DMS153 treated with DMSO at 0.1 percent for 48 hours (cell line): ENCODE measurements around the gene MX2.

Experiments used
- DNase-seq: peaks from one replicate; lab custom pipeline; 2025; ENCODE audit not compliant: unreplicated experiment; lab: John Stamatoyannopoulos, UW

MX2 gene

GRCh38 chr21:41378849-41379248 lies 17.0 kb downstream of the MX2 start:
- DNase-seq, result no peak

- no peak for DNase-seq
Observed at GRCh38 chr21:41379901-41380300, 18.1 kb downstream of the MX2 start.

DNA sequence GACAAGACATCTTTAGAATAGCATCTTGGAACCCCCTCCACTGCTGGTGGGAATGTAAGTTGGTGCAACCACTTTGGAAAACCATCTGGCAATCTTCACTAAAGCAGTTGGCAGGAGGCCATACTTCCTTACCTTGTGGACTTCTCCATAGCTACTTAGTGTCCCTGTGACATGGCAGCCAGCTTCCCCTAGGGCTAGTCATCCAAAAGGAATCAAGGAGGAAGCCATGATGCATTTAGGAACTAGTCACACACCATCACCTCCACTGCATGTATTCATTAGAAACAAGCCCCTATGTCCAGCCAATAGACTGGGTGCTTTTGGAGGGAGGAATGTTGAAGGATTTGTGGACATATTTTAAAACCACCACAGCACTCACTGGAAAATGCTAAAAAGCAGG lies 19.9 kb downstream of the MX2 start:
- no peak for DNase-seq

- DNase-seq, result no peak
Observed at GRCh38 chr21:41387042-41387819, 25.4 kb downstream of the MX2 start.

DNA sequence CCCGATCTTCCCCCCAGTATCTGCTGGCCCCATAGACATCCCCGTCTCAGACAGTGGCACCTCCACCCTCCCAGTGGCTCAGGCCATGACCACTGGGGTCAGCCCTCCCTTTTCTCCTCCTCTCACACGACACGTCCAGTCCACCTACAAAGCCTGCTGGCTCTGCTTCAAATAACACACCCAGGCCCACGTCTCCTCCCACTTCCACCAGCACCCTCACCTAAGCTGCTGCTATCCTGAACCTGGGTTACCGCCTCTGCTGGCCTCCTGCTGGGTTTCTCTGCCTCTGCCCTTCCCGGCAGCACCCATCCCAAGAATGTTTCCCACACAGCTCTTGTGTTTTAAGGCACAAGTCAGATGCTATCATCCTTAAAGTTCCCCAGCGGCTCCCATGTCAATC lies 26.0 kb downstream of the MX2 start:
- DNase-seq, result no peak

DNA sequence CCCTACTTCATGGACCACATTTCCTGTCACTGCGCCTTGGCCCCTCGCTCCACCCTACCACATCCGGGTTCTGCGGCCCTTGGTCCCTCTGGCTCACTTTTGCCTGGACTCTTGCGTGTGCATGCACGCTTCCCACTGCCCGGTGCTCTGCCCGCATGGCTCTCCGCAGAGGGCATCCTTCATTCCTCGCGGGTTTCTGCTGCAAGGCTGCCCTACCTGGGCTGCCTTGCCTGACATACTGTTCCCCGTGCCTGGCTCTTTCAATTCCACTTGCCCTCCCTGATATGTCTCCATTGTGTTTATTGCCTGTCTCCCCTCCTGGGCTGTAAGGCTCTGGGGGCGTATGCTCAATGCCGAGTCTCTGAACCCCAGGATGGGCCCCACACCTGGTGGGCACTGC lies 26.4 kb downstream of the MX2 start:
- DNase-seq, result no peak

DNA sequence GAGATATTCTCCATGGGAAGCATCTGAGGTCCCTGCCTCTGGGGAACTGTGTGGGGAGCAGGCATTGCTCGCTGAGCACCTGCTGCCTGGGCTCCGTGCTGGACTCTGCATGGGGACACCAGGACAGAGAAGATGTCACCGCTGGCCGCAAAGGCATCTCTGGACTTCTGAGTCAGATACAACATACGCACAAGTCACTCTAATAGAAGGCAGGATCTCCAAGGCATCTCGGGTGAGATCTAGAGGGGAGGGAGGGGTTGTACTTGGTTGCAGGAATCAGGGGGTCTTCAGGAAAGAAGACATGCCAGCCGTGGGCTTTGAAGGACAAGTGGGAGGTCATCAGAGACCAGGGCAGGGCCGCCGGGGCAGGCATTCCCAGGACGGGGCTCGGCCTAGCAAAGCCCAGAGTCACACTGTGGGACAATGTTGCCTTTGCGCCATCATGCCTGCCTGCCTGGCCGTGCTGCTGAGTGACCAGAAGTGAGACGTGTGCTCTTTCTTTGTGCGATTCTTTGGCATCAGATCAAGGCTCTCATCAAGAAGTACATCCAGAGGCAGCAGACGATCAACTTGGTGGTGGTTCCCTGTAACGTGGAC lies 28.3 kb downstream of the MX2 start:
- no peak for DNase-seq

- DNase-seq, result no peak
Observed at GRCh38 chr21:41393876-41394465, 32.1 kb downstream of the MX2 start.

GRCh38 chr21:41396558-41397075 lies 34.8 kb downstream of the MX2 start:
- no peak for DNase-seq

- no peak for DNase-seq
Observed at GRCh38 chr21:41397471-41397891, 35.7 kb downstream of the MX2 start.

- no peak for DNase-seq
Observed at GRCh38 chr21:41398251-41398650, 36.4 kb downstream of the MX2 start.

GRCh38 chr21:41398831-41399230 lies 37.0 kb downstream of the MX2 start:
- DNase-seq, result no peak

- DNase-seq, result no peak
Observed at GRCh38 chr21:41399246-41399800, 37.5 kb downstream of the MX2 start.

DNA sequence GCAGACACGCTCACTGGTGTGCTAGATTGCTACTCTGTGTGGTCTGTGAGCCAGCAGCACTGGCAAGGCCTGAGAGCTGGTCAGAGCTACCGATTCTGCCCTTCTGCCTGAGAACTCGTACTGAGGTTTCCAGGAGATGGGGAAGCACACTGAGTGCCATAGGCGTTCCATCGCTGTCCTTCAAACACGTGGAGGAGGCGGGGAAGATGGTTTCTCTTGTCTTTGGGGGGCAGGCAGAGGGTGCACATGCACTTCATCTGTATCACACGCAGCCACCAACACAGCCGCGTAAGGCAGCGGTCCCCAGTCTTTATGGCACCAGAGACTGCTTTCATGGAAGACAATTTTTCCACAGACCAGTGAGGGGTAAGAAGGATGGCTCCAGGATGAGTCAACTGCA lies 40.4 kb downstream of the MX2 start:
- no peak for DNase-seq

DNA sequence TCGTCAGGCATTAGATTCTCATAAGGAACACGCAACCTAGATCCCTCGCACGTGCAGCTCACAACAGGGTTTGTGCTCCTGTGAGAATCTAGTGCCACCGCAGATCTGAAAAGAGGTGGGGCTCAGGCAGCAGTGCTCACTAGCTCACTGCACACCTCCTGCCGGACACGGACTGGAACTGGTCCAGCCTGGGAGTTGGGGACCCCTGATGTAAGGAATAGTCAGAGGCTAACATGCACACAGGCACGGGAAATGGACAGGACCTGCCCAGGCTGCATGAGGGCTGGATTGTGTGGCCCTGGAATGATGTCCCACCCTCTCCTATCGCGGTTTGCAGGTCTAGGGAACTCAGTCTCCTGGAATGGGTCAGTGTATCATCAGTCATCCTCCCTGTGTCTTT lies 41.0 kb downstream of the MX2 start:
- DNase-seq, result no peak

DNA sequence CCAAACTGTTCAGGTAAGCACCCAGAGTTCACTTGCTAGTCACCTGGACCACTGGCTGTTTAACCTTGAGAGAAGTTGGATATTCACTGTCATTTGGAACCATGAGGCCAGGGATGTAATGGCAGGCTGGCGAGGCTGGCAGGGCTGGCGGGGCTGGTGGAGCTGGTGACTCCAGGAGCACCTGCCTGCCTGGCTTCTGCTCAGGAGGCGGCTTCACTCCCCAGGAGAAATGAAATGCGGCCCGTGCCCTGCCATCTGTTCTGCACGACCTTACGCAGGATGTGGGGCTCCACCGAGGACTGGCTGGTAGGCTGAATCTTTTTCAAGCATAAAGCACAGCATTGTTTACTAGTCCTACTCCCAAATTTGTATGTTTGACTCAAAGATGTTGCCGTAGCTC lies 41.5 kb downstream of the MX2 start:
- DNase-seq, result no peak

DNA sequence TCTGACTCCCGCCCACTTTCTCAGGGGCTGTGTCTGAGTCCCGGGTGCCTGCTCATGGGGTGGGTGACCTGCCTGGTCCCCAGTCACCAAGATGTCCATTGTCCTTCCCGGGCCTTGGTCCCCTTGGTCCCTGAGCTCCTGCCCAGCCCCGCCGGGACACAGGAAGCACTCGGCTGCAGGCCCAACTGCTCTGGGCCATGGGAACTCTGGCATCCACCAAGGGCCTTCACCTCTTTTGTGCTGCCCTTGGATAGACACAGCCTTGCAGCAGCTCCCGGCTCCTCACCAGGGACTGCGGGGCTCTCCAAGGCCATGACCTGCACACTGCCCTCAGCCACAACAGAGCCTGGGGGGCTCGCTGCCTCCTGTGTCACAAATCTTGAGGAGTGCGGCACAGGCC lies 42.1 kb downstream of the MX2 start:
- no peak for DNase-seq

DNA sequence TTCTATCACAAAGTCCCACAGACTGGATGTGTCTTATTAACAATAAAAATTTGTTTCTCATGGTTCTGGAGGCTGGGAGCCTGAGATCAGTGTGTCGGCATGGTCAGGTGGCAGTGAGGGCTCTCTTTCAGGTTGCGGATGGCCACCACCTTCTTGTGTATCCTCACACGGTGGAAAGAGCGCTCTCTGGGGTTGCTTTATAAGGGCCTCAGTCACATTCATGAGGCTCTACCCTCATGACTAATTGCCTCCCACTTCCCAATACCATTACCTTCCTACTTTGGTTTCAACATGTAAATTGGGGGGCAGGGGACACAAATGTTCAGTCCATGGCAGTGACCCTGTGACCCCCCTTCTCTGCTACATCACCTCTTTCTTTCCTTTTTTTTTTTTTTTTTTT lies 43.5 kb downstream of the MX2 start:
- DNase-seq, result no peak

- no peak for DNase-seq
Observed at GRCh38 chr21:41406340-41406739, 44.5 kb downstream of the MX2 start.

- DNase-seq, result no peak
Observed at GRCh38 chr21:41407541-41408460, 46.0 kb downstream of the MX2 start.

GRCh38 chr21:41410361-41410760 lies 48.5 kb downstream of the MX2 start:
- DNase-seq, result no peak
